ENCODE results near the gene PMPCA. TPM values are rescaled to one million over a fixed set of nuclear protein-coding genes. Genes with fewer than 3 reads are reported as not detected.

PMPCA gene
- total RNA-seq, 4 donors from 2014 or later: 28.8 to 48.2 (median 39.0) TPM

DNA sequence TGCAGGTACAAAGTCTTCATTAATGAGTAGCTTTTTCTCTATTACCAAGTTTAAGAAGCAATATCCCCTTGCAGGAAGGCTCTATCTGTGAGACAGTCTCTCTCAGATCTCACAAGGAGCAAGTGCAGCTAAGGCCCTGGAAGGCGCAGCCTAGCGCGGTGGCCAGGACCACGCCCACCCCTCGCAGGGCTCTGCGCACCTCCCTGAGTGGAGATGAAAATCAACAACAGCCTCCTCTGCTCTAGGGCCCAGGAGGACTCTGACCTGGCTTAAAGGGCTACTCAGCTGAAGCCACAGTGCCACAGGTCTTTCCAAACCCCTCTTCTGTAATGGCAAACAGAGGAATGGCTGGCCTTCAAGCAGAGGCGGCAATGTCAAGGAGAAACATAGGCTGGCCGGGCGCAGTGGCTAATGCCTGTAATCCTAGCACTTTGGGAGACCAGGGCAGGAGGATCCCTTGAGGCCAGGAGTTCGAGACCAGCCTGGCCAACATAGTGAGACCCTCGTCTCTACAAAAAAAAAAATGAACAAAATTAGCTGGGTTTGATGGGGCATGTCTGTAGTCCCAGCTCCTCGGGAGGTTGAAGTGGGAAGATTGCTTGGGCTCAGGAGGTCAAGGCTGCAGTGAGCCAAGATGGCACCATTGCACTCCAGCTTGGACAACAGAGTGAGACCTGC lies 60.5 kb downstream of the PMPCA start:
- Histone ChIP-seq H3K4me3 (replicated peaks in 1 of 3) (no peak overlapping the region), H3K4me1 (no peaks in the 10 kb centered on the region), H3K36me3 (peaks cover 69 to 92% of the 10 kb centered on the region in 2 donors), H3K27ac (no peak overlapping the region), H3K27me3 (no peaks in the 10 kb centered on the region), H3K9me3 (no peaks in the 10 kb centered on the region)
- 92 to 97% methylated on average over 12 of the region's 12 CpGs for WGBS, 2 donors
- intact Hi-C loops (cut with DNase I): no loop called here
- no peak for TF ChIP-seq POLR2A (IDR thresholded peaks at IDR 0.05)
- TF ChIP-seq, protein P1, sequence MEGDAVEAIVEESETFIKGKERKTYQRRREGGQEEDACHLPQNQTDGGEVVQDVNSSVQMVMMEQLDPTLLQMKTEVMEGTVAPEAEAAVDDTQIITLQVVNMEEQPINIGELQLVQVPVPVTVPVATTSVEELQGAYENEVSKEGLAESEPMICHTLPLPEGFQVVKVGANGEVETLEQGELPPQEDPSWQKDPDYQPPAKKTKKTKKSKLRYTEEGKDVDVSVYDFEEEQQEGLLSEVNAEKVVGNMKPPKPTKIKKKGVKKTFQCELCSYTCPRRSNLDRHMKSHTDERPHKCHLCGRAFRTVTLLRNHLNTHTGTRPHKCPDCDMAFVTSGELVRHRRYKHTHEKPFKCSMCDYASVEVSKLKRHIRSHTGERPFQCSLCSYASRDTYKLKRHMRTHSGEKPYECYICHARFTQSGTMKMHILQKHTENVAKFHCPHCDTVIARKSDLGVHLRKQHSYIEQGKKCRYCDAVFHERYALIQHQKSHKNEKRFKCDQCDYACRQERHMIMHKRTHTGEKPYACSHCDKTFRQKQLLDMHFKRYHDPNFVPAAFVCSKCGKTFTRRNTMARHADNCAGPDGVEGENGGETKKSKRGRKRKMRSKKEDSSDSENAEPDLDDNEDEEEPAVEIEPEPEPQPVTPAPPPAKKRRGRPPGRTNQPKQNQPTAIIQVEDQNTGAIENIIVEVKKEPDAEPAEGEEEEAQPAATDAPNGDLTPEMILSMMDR (IDR thresholded peaks at IDR 0.05): no peak
- DNase-seq: no peak

DNA sequence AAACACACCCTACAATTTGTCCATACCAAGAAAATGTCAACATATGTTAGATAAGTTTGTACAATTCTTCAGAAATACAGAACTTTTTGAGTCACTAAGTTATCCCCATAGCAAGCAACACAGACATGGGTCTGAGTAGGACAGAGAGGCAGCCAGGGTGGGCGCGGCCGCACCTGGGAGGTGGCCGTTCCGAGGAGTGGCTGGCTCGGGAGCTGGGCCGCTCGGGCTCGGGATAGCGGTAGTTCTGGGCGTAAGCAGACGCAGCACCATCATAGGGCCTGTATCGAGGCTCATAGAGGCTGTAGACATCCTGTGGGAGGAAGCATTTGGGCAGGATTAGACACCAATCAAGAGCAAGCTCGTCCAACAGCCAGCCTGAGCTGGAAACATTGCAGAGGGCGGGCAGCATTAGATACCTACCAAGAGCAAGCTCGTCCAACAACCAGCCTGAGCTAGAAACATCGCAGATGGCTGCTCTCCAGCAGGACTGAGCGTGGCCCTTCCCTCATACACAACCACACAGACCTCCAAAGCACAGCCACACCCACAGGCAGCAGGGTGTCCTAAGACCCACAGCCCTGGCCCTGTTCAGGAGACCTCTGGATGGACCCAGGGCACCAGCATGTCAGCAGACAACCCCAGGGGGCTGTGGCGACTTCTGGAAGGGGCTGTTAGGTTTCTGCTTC lies 61.5 kb downstream of the PMPCA start:
- Histone ChIP-seq H3K4me1 (no peaks in the 10 kb centered on the region), H3K36me3 (peaks cover 69 to 92% of the 10 kb centered on the region in 2 donors), H3K27ac (no peak overlapping the region), H3K9me3 (no peaks in the 10 kb centered on the region), H3K27me3 (no peaks in the 10 kb centered on the region), H3K4me3 (replicated peaks in 1 of 3) (no peak overlapping the region)
- TF ChIP-seq, protein P1 (IDR thresholded peaks at IDR 0.05): no peak
- no peak for TF ChIP-seq POLR2A (IDR thresholded peaks at IDR 0.05)
- no peak for DNase-seq
- intact Hi-C loops (cut with DNase I): no loop called here
- WGBS, 2 donors: 93 to 96% methylated on average over 10 to 18 of the region's 19 CpGs

DNA sequence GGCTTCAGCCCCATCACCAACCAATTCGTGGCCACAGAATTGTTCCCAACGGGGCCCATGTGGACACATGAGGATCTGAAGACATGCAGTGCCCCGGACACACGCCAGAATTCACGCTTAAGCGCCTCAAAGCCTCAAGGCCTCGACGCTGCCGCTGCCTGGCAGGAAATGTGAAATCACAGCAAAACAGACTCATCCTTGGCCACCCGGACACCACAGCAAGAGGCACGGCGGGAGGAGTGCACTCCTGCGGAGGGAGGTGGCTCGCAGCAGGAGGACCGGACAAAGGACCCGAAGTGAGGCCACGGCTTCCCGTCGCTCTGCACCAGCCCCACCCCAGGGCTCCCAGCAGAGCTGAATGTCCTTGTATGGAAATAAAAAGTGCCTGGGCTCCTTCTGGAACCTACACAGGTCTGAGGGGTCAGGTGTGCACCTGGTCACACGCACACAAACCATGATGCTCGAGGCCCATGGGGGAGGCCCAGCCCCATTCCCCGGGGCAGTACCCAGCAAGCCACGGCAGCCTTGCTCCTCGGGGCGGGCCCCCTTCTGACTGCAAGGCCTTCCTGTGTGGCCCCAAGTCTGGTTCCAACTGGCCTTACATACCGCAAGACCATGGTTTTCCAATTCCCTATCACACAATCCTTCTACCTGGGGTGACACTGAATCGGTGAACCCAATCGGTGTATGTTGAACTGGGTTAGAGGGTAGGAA lies 62.3 kb downstream of the PMPCA start:
- H3K4me3 ChIP-seq (replicated peaks in 1 of 3): no peak overlapping the region
- H3K36me3 ChIP-seq: peaks cover 68 to 92% of the 10 kb centered on the region in 2 donors
- H3K27me3 ChIP-seq: no peaks in the 10 kb centered on the region
- no peak for TF ChIP-seq POLR2A (IDR thresholded peaks at IDR 0.05)
- TF ChIP-seq, protein P1 (IDR thresholded peaks at IDR 0.05): no peak
- intact Hi-C loops (cut with DNase I): no loop called here
- H3K4me1 ChIP-seq: no peaks in the 10 kb centered on the region
- no peak overlapping the region for H3K27ac ChIP-seq
- no peaks in the 10 kb centered on the region for H3K9me3 ChIP-seq
- no peak for DNase-seq
- 90 to 95% methylated on average over 23 to 27 of the region's 28 CpGs for WGBS, 2 donors

DNA sequence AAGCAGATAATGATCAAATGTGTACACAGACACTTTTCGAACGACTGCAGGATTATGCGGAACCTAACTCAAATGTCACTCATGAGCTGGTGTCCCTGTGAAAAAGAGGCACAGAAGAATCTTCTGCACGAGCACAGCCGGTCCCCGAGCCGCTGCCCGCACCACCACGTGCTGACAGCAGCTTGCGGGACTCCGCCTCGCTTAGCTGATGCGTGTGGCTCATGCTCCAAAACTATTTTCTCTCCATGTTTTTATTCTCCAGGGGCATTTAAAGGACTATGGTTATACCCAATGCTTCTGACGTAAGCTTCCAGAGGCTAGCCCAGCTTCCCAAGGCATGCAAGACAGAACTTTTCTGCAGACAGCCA lies 62.9 kb downstream of the PMPCA start:
- 93 to 95% methylated on average over 14 of the region's 14 CpGs for whole genome bisulfite sequencing, 2 donors
- H3K4me1 ChIP-seq: no peaks in the 10 kb centered on the region
- H3K27ac ChIP-seq: no peak overlapping the region
- intact Hi-C loops (cut with DNase I): no loop called here
- no peak for DNase-seq
- TF ChIP-seq, protein P1 (IDR thresholded peaks at IDR 0.05): no peak
- no peak for TF ChIP-seq POLR2A (IDR thresholded peaks at IDR 0.05)
- H3K27me3 ChIP-seq: no peaks in the 10 kb centered on the region
- no peaks in the 10 kb centered on the region for H3K9me3 ChIP-seq
- no peak overlapping the region for H3K4me3 ChIP-seq (replicated peaks in 1 of 3)
- H3K36me3 ChIP-seq: peaks cover 63 to 87% of the 10 kb centered on the region in 2 donors

Other genes starting within 250 kb of the PMPCA start
- not detected for gene LHX3, start 205.5 kb upstream of the PMPCA start, total RNA-seq
- 10 to 100 TPM in 3 of 4 donors, 1 to 10 TPM in 1; 8.9 to 19.1 (median 11.2) TPM for gene QSOX2, start 164.8 kb upstream of the PMPCA start, total RNA-seq
- 1 to 10 TPM; 5.2 to 9.1 (median 6.2) TPM for gene CCDC187, start 106.6 kb upstream of the PMPCA start, total RNA-seq
- 10 to 100 TPM in 3 of 4 donors, 1 to 10 TPM in 1; 5.9 to 18.1 (median 12.2) TPM for gene GPSM1, start 83.1 kb upstream of the PMPCA start, total RNA-seq
- 10 to 100 TPM; 16.2 to 58.4 (median 23.1) TPM for gene DNLZ, start 46.9 kb upstream of the PMPCA start, total RNA-seq
- 1 to 10 TPM in 1 of 4 donors, under 1 TPM in 3; 0.27 to 1.5 (median 0.74) TPM for gene CARD9, start 37.0 kb upstream of the PMPCA start, total RNA-seq
- gene SNAPC4, start 10.5 kb upstream of the PMPCA start, total RNA-seq: 1 to 10 TPM; 7.0 to 8.0 (median 7.5) TPM
- 10 to 100 TPM; 27.9 to 46.1 (median 33.9) TPM for gene ENTR1, start within 50 bp of the PMPCA start, total RNA-seq
- 10 to 100 TPM; 10.2 to 21.3 (median 13.4) TPM for gene INPP5E, start 29.2 kb downstream of the PMPCA start, total RNA-seq
- 10 to 100 TPM; 47.7 to 73.8 (median 62.5) TPM for gene SEC16A, start 72.4 kb downstream of the PMPCA start, total RNA-seq
- gene NOTCH1, start 135.4 kb downstream of the PMPCA start, total RNA-seq: 10 to 100 TPM; 19.6 to 35.4 (median 23.2) TPM